HL-60/S4 (cell line): ENCODE measurements around the gene TMEM244.
"Not testable (repeated sequence)": the region's sequence is repeated elsewhere in the genome, so short reads cannot be mapped to it uniquely, and the experiment has no call there.

Experiments
- in situ Hi-C: fragments of 300-500 bp; cut with MboI; formaldehyde crosslinking; loops from 2 replicates; pipeline ENCODE4 v1.14.3; 2022; ENCODE audit warnings: low sequenced_read_pairs

The TMEM244 gene

GRCh38 chr6:129860908-129861665, at the start of gene TMEM244:
Gene TMEM244, minus strand, starts transcription at chr6:129861315. Its CDS starts 127 bp downstream, at chr6:129861188.
- in situ Hi-C loops = no loop called here

- in situ Hi-C loops = no loop called here
Observed at GRCh38 chr6:129908858-129909257, 47.7 kb upstream of the TMEM244 start.

GRCh38 chr6:129908356-129908755, 47.2 kb upstream of the TMEM244 start:
- in situ Hi-C loops = no loop called here

- in situ Hi-C loops = no loop called here
Observed at GRCh38 chr6:129906515-129907077, 45.5 kb upstream of the TMEM244 start.

GRCh38 chr6:129903082-129903481, 42.0 kb upstream of the TMEM244 start:
- in situ Hi-C loops = no loop called here

DNA sequence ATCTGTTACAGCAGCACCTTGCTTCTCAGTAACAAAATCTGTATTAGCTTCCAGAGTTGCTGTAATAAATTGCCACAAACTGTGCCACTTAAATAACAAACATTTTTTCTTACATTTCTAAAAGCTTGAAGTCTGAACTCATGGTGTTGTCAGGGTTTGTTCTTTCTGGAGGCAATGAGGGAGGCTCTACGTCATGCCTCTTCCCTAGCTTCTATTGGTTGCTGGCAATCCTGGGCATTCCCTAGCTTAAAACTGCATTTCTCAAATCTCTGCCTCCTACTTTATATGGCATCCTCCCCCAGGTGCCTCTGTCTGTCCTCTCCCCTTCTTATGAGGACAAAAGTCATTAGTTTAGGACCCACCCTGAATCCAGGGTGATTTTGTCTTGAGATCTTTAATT, 41.6 kb upstream of the TMEM244 start:
- in situ Hi-C loops = no loop called here

DNA sequence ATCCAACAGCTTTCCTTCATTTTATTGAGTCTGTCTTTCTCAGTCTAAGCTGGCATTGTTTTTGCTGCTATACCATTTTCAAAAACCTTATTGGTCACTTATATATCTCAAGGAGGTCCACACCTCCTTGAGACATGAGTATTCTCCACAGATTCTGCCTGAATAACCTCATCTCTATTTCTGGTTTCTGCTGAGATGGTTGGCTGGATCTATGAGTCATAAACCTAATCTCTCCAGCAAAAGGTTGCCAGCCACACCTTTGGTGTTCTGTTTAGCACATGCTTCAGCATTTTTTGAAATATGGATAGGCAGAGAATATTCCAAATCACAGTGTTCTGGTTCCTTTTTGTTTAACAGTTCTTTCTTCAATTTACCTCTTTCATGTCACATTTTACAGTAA, 40.8 kb upstream of the TMEM244 start:
- in situ Hi-C loops = no loop called here

DNA sequence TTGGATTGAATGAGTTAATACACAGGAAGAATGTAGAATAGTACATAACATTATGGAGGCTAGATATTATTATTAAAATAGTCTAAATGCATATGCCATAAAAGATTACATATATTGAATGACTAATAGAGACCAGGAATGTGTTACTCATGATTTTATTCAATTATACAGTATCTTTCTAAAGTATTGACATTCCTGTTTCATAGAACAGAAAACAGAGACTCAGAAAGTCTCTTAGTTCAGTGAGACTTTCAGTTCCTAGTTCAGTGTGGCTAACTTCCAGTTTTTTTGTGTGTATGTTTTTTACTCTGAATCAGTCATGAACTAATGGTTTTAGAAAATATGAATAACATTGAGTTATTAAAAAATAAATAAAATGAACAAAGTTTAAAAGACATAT, 34.6 kb upstream of the TMEM244 start:
- in situ Hi-C loops = no loop called here

DNA sequence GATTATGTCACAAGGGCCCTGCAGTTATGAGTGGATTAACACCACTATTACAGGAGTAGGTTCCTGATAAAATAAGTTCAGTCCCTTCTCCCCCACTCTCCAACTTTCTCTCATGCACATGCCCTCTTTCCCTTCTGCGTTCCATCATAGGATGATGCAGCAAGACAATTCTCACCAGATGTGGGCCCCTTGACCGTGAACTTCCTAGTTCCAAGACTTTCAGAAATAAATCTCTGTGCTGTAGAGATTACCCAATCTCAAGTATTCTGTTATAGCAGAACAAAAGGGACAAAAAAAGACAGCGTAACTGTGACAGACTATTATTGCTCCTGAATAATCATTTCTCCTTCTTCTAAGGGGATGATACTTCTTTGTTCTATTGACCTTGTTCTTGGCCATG, 33.8 kb upstream of the TMEM244 start:
- in situ Hi-C loops = no loop called here

GRCh38 chr6:129893640-129894039, 32.5 kb upstream of the TMEM244 start:
- in situ Hi-C loops = no loop called here

DNA sequence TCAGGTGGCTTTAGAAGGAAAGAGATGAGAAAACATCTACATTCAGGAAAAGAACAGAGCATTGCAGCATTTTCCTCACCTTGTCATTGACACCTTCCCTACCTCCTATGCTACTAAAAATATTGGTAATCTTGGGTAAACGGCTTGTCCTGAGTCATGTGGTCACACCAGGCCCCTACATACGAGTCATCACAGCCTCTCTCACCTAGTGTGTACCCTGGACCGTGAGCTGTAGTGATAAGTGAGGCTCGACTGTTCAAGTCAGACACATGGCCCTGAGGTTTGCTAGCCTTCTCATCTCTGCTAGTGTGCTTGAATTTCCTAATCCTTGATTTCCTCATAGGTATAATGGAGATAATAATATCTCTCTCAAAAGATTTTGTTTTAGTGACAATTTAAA, 29.6 kb upstream of the TMEM244 start:
- in situ Hi-C loops = no loop called here

DNA sequence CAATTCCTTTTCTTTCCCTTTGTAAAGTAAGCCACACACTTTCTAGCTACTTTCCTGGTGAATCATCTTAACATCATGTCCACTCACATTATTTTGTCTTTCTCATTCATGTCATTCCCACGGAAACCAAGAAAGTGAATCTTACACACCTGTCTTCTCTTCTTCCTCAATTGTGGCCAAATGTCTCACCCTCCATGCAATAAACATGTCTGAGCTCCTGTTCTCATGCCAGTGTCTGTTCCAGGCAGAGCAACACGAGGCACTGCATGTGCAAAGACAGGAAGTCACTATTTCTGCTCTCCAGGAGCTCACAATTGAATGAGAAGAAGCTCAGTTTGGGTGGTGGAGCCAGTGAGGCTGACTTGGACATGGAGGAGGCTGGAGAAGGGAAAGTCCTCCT, 29.0 kb upstream of the TMEM244 start:
- in situ Hi-C loops = no loop called here

DNA sequence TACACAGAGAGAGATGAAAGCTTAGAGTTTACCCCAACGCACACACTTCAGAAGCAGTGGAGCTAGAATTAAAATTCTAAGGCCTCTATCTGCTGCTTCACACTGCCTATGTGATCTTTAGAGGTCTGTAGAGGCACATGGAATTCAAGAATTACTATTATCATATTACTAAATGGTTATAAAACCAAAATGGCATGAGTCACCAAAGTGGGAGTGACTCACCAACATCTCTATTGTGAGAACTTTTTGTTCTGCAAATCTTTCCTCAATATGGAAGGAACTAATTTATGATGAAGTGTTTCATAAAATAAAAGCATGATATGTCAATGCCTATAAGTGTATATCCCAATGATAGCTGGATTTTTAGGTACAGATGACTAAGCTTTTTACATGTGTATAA, 28.5 kb upstream of the TMEM244 start:
- in situ Hi-C loops = no loop called here

DNA sequence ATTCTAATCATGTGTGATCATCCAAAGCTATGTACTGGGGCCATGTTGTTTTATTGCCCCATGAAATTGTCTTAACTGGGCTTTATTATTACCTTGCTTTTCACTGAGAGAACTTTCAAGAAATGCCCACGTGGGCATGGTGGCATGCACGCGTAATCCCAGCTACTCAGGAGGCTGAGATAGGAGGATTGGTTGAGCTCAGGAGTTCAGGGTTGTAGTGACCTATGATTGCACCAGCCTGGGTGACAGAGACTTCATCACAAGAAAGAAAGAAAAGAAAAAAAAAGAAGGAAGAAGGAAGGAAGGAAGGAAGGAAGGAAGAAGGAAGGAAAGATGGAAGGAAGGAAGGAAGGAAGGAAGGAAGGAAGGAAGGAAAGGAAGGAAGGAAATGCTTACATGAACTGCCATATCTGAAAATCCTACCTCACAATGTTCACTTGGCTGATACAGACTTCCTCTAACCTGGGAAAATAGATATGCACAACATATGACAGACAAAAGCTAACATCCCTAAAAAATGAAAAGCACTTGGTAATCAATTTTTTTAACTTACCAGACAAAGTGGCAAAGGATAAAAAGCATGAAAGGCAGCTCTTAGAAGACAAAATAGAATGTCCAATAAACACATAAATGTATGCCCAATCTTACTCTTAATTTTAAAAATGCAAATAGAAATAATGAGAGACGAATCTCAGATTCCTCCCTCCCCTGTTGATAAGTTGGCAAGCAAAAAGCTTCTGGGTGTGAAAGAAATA, 25.5 kb upstream of the TMEM244 start:
- in situ Hi-C loops = no loop called here

GRCh38 chr6:129884211-129884610, 23.1 kb upstream of the TMEM244 start:
- in situ Hi-C loops = no loop called here

DNA sequence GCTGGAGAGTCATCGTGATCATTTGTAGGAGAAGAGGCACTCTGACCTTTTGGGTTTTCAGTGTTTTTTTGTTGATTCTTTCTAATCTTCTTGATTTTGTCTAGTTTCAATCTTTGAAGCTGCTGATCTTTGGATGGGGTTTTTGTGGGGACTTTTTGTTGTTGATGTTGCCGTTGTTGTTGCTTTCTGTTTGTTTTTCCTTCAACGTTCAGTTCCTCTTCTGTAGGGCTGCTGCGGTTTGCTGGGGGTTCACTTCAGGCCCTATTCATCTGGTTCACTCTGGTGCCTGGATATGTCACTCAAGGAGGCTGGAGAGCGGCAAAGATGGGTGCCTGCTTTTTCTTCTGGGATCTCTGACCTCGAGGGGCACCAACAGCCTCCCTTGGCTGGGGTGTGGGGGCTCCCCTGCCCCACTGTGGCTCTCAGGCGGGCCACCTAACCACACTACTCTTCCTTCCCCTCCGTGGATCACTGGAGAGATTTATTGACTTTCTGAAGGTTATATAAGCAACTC, 21.5 kb upstream of the TMEM244 start:
- in situ Hi-C loops = no loop called here

GRCh38 chr6:129877894-129878293, 16.8 kb upstream of the TMEM244 start:
- in situ Hi-C loops = not testable (repeated sequence)

GRCh38 chr6:129875610-129876520, 14.8 kb upstream of the TMEM244 start:
- in situ Hi-C loops = no loop called here

DNA sequence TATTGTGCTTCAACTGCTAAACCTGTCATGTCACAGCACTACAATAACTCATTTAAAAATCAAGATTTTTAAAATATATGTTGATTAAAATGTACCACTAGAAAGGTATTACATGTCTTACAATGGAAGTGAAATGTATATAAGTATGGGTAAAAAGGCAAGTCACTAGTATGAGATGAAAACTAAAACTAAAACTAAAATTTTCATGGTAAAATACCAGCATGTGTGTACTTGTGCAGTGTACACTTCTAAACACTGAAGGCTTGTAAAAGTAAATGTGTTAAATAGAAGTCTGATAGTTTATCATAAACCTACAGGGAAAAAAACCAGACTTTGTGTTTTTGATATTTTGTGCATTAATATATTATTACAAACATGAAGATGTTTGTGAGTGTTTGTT, 13.7 kb upstream of the TMEM244 start:
- in situ Hi-C loops = no loop called here

- in situ Hi-C loops = no loop called here
Observed at GRCh38 chr6:129872586-129872985, 11.5 kb upstream of the TMEM244 start.

- in situ Hi-C loops = no loop called here
Observed at GRCh38 chr6:129871221-129871620, 10.1 kb upstream of the TMEM244 start.
